ENCODE data around the gene ABHD2.
A peak's percentile ranks its signal among the peaks of the same experiment; 100 is the strongest.

- TF ChIP-seq POLR2A (IDR thresholded peaks at IDR 0.05) = no peak
- no peak for TF ChIP-seq EP300 (IDR thresholded peaks at IDR 0.05)
- TF ChIP-seq, protein P1, sequence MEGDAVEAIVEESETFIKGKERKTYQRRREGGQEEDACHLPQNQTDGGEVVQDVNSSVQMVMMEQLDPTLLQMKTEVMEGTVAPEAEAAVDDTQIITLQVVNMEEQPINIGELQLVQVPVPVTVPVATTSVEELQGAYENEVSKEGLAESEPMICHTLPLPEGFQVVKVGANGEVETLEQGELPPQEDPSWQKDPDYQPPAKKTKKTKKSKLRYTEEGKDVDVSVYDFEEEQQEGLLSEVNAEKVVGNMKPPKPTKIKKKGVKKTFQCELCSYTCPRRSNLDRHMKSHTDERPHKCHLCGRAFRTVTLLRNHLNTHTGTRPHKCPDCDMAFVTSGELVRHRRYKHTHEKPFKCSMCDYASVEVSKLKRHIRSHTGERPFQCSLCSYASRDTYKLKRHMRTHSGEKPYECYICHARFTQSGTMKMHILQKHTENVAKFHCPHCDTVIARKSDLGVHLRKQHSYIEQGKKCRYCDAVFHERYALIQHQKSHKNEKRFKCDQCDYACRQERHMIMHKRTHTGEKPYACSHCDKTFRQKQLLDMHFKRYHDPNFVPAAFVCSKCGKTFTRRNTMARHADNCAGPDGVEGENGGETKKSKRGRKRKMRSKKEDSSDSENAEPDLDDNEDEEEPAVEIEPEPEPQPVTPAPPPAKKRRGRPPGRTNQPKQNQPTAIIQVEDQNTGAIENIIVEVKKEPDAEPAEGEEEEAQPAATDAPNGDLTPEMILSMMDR (IDR thresholded peaks at IDR 0.05) = peak; percentile 65 to 80 (median 80)
Measured at GRCh38 chr15:89177633-89178306, 89.5 kb downstream of the ABHD2 start.

Data from ovary (tissue), 3 donors.